Osteoblast (primary cell): ENCODE data around the gene KCNH5. TPM values are rescaled to one million over a fixed set of nuclear protein-coding genes. Genes with fewer than 3 reads are reported as not detected.
"Not testable (repeated sequence)": the region's sequence is repeated elsewhere in the genome, so short reads cannot be mapped to it uniquely, and the experiment has no call there.

Experiments
- DNase-seq: peaks from one replicate; pipeline ENCODE4 v3.0.0; 2011; ENCODE audit warnings: low spot score, mixed read lengths; ENCODE audit not compliant: insufficient read length; ENCODE audit errors: missing footprints
- H2AFZ ChIP-seq: 2 replicates; pipeline ENCODE4 v1.6.0; 2011; ENCODE audit warnings: mild to moderate bottlenecking, low read length
- H3K27ac ChIP-seq: 2 replicates; pipeline ENCODE4 v1.5.1; 2011; ENCODE audit warnings: mild to moderate bottlenecking, low read depth, low read length, moderate library complexity
- H3K27me3 ChIP-seq: 2 replicates; pipeline ENCODE4 v1.6.0; 2012; ENCODE audit warnings: mild to moderate bottlenecking, control low read depth, inconsistent platforms, low read length, moderate library complexity; ENCODE audit not compliant: insufficient read depth
- H3K36me3 ChIP-seq: 2 replicates; pipeline ENCODE4 v1.5.1; 2011; ENCODE audit warnings: mild to moderate bottlenecking, low read length, control low read depth, moderate library complexity; ENCODE audit not compliant: insufficient read depth
- H3K4me1 ChIP-seq: 2 replicates; pipeline ENCODE4 v1.5.1; 2011; ENCODE audit warnings: mild to moderate bottlenecking, low read length, control low read depth, moderate library complexity; ENCODE audit not compliant: insufficient read depth
- H3K4me2 ChIP-seq: 2 replicates; pipeline ENCODE4 v1.6.0; 2011; ENCODE audit warnings: mild to moderate bottlenecking, low read length; ENCODE audit not compliant: insufficient read depth
- H3K4me3 ChIP-seq: fragments of 200-600 bp; sonication (generic); 3 replicates; pipeline ENCODE4 v1.5.1; 2012; ENCODE audit warnings: mild to moderate bottlenecking, low read length, inconsistent platforms; ENCODE audit not compliant: insufficient read depth
- H3K79me2 ChIP-seq: 2 replicates; pipeline ENCODE4 v1.6.0; 2012; ENCODE audit warnings: mild to moderate bottlenecking, low read length, control low read depth, inconsistent platforms; ENCODE audit not compliant: insufficient read depth
- H3K9me3 ChIP-seq: 2 replicates; pipeline ENCODE4 v1.5.1; 2011; ENCODE audit warnings: low read depth, low read length, control low read depth
- H4K20me1 ChIP-seq: 2 replicates; pipeline ENCODE4 v1.6.0; 2012; ENCODE audit warnings: mild to moderate bottlenecking, low read length, control low read depth; ENCODE audit not compliant: insufficient read depth
- total RNA-seq: library from RNA; depleted of rRNA; stranded (reverse); fragments of >200 nt; gene quantifications from 2 replicates; pipeline ENCODE4 v1.2.3, GENCODE V29; 2012
- TF ChIP-seq, protein P1 (sequence below): IDR thresholded peaks from 2 replicates; pipeline ENCODE4 v1.5.1; 2011; ENCODE audit warnings: mild to moderate bottlenecking, low read depth, low read length, moderate library complexity; ENCODE audit errors: extremely low read depth

Gene KCNH5
- total RNA-seq, 1 donor, result not detected

DNA sequence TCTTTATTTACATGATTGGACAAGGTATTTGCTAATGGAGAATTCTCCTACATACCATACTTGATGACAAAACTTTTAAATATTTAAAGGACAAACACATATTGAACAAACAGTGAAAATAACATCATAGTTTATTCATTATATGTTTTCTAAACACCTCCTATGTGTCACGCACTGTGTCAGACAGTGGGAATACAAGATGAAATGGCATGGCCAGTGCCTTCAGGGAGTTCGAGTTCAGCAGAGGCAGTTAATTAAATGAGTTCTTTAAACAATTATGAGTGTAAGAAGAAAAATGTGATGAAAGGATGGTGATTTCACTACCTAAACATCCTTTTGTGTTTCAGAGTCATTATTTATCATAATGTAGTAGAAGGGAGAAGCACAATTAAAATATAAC, 159.8 kb downstream of the KCNH5 start:
- no peak overlapping the region for H3K27ac ChIP-seq
- DNase-seq, result no peak

GRCh38 chr14:62882967-62883366, 162.3 kb downstream of the KCNH5 start:
- TF ChIP-seq, protein P1, sequence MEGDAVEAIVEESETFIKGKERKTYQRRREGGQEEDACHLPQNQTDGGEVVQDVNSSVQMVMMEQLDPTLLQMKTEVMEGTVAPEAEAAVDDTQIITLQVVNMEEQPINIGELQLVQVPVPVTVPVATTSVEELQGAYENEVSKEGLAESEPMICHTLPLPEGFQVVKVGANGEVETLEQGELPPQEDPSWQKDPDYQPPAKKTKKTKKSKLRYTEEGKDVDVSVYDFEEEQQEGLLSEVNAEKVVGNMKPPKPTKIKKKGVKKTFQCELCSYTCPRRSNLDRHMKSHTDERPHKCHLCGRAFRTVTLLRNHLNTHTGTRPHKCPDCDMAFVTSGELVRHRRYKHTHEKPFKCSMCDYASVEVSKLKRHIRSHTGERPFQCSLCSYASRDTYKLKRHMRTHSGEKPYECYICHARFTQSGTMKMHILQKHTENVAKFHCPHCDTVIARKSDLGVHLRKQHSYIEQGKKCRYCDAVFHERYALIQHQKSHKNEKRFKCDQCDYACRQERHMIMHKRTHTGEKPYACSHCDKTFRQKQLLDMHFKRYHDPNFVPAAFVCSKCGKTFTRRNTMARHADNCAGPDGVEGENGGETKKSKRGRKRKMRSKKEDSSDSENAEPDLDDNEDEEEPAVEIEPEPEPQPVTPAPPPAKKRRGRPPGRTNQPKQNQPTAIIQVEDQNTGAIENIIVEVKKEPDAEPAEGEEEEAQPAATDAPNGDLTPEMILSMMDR, result no peak
- Histone ChIP-seq H3K4me3 (no peak overlapping the region), H3K27ac (no peak overlapping the region), H3K36me3 (no peaks in the 10 kb centered on the region), H3K4me1 (no peaks in the 10 kb centered on the region), H3K27me3 (no peaks in the 10 kb centered on the region), H3K9me3 (no peaks in the 10 kb centered on the region), H4K20me1 (no peaks in the 10 kb centered on the region), H2AFZ (no peak overlapping the region), H3K79me2 (no peaks in the 10 kb centered on the region), H3K4me2 (no peak overlapping the region)
- DNase-seq, result no peak

More for the DNA sequence above, 159.8 kb downstream of the KCNH5 start:
- no peaks in the 10 kb centered on the region for H3K36me3 ChIP-seq
- H3K4me1 ChIP-seq, result no peaks in the 10 kb centered on the region
- no peak overlapping the region for H2AFZ ChIP-seq
- no peaks in the 10 kb centered on the region for H4K20me1 ChIP-seq
- no peaks in the 10 kb centered on the region for H3K9me3 ChIP-seq
- H3K4me2 ChIP-seq, result no peak overlapping the region
- TF ChIP-seq, protein P1, result no peak
- no peaks in the 10 kb centered on the region for H3K79me2 ChIP-seq
- no peak overlapping the region for H3K4me3 ChIP-seq
- no peaks in the 10 kb centered on the region for H3K27me3 ChIP-seq

DNA sequence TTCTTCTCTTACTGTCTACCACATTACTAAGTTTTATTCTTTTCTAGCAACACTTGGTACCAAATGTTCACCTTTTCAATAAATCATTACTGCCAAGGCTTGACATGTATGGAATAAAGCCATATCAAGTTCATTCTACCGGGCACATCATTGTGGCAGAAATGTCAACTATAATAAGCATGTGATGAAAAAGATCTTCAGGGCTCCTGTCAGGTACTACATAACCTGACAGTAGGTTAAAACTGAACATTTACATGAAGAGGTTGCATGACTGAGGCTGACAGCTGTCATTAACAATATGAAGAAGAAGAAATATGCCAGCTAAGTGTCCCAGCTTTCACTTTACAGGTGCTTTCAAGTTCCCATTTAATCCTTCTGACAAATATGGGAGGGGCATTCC, 178.9 kb downstream of the KCNH5 start:
- no peaks in the 10 kb centered on the region for H3K79me2 ChIP-seq
- TF ChIP-seq, protein P1, result no peak
- no peak overlapping the region for H2AFZ ChIP-seq
- H3K36me3 ChIP-seq, result no peaks in the 10 kb centered on the region
- H3K27ac ChIP-seq, result no peak overlapping the region
- H3K4me2 ChIP-seq, result no peak overlapping the region
- no peaks in the 10 kb centered on the region for H3K27me3 ChIP-seq
- peaks cover 2% of the 10 kb centered on the region for H3K9me3 ChIP-seq
- no peaks in the 10 kb centered on the region for H3K4me1 ChIP-seq
- H3K4me3 ChIP-seq, result no peak overlapping the region
- DNase-seq, result no peak
- no peaks in the 10 kb centered on the region for H4K20me1 ChIP-seq

GRCh38 chr14:62864588-62864987, 180.7 kb downstream of the KCNH5 start:
- Histone ChIP-seq H3K9me3 (peaks cover 2% of the 10 kb centered on the region), H3K36me3 (no peaks in the 10 kb centered on the region), H3K27ac (no peak overlapping the region), H3K4me2 (no peak overlapping the region), H3K79me2 (no peaks in the 10 kb centered on the region), H3K27me3 (no peaks in the 10 kb centered on the region), H2AFZ (no peak overlapping the region), H4K20me1 (no peaks in the 10 kb centered on the region), H3K4me3 (no peak overlapping the region), H3K4me1 (no peaks in the 10 kb centered on the region)
- DNase-seq, result no peak
- TF ChIP-seq, protein P1, result no peak

DNA sequence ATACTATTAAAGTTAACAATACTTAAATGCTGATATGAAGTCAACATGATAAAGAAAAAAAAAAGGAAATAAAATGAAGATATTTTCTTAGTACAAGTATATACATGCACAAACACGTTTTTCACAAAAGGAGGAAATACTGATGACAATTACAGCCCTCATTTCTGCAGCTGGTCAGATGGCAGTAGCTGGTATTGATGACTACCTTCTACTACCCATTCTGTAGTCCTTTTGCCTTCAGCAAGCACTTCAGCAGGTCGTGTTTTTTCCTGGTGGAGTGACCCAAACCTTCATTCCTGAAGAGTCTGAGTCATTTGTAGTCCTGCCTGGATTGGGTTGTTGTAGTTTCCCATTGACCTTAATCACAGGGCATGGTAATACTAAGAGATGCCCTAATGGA, 187.2 kb downstream of the KCNH5 start:
- H3K36me3 ChIP-seq, H3K9me3 ChIP-seq, H3K27me3 ChIP-seq, H2AFZ ChIP-seq, H3K27ac ChIP-seq, DNase-seq, H4K20me1 ChIP-seq, H3K79me2 ChIP-seq, H3K4me2 ChIP-seq, H3K4me1 ChIP-seq, H3K4me3 ChIP-seq: not testable (repeated sequence)
